NCI-H2196 treated with DMSO at 0.1 percent for 48 hours (cell line): ENCODE results near the gene ADGRF3.
"Not testable (repeated sequence)": the region's sequence is repeated elsewhere in the genome, so short reads cannot be mapped to it uniquely, and the experiment has no call there.

ENCODE experiments used
- DNase-seq: peaks from one replicate; lab custom pipeline; 2025; ENCODE audit not compliant: unreplicated experiment; lab: John Stamatoyannopoulos, UW

ADGRF3 gene

GRCh38 chr2:26318950-26319349 is 27.6 kb downstream of the ADGRF3 start:
- DNase-seq = no peak

DNA sequence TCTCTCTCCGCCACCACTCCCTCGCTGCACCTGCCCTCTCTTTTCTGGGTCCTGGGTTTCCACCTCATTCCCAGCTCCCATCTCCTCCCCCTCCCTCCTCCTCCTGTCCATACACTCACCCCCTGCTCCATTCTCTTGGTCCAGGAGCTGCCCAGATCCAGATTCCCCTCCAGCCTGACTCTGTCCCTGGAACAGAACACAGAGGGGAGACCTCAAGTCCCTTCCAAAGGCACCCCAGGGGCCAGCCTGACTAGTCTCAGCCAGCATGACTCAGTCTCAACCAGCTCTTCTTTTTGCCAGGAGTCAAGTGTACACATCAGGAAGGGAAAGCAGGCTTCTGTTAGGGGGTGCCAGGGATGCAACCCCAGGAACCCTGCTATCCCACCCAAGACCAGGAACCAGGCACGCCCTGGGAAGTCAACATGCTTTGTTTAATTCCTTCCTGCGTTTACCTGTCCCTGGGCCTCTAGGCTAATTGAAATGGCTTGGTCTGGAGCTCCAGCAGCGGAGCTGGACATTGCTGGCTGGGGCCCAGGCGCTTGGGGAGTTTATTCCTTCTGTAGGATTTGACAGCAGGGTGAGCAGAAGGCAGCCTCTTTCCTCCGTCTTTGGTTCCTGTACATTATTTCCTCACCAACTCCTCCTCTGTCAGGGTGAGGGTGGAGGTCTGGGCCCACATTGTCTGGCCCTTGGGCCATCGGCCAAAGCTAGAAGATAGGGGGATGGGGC is 29.0 kb downstream of the ADGRF3 start:
- DNase-seq = no peak

DNA sequence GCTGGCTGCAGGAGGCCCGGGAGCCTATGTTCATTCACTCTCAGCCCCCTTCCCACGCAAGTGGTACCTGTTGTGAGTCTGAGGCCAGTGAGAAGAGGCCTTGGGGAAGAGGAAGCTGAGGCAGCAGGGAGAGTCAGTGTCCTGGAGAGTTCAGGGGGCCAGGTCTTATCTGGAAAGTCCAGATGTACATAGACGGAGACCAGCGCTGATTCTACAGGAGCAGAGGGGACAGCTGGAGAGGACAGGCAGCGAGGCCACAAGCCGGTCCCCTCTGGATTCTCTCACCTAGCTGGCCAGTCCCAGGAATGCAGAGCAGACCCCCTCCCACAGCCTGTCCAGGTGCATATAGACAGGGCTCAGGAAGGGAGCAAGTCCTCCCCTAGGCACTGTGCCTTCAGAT is 29.7 kb downstream of the ADGRF3 start:
- no peak for DNase-seq

- no peak for DNase-seq
Measured at GRCh38 chr2:26316041-26316440, 30.5 kb downstream of the ADGRF3 start.

DNA sequence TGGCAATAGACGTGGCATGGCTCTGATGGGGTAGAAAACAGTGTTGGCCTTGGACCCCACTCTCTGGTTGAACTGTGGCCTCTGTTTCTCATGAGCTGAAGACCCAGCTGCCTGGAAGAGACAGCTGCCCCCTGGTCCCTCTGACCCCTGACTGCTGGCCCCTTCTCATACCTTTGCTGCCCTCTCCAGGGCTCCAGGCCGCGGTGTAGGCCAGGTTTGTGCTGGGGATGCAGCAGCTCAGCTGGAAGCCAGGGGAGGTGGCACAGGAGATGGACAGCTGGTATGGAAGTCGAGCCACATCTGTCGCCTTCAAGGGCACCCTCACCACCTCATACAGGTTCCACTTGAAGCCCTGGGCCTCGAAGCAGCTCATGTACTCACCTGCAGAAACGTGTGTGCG is 32.3 kb downstream of the ADGRF3 start:
- no peak for DNase-seq

DNA sequence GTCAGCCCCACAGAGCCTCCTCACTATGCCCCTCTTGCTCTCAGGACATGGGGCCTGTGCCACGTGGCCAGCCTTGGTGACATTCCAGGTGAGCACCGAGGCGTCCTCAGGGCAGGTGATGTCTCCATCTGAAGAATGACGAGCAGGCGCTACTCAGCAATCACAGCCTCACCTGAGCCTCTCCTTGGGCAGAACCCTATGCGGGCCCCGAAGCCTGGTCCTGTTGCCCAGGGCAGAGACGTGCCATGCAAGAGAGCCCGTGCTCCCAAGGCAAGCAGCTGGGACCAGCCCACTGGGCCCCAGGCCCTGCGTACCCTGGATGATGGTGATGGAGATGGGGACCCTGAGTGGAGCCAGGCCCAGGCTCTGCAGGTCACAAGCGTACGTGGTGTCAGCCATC is 33.1 kb downstream of the ADGRF3 start:
- DNase-seq = no peak

DNA sequence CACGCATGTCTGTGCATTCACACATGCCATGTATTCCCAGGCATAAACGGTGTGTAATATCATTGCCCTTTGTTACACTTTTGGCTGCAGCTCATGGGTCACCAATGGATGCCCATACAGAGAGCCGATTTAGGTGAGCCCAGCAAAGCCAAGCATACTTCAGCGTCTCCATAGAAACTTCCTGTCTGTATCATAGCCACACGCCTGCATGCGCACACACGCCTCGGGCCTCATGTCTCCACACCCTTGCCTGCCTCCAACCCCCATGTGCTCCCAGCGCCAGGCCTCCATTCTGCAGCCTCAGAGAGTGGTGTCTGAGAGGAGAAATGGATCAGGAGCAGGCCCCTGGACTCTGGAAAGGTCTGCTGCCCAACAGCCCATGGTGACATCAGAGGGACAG is 34.1 kb downstream of the ADGRF3 start:
- DNase-seq = no peak

- DNase-seq = no peak
Measured at GRCh38 chr2:26309921-26310320, 36.7 kb downstream of the ADGRF3 start.

DNA sequence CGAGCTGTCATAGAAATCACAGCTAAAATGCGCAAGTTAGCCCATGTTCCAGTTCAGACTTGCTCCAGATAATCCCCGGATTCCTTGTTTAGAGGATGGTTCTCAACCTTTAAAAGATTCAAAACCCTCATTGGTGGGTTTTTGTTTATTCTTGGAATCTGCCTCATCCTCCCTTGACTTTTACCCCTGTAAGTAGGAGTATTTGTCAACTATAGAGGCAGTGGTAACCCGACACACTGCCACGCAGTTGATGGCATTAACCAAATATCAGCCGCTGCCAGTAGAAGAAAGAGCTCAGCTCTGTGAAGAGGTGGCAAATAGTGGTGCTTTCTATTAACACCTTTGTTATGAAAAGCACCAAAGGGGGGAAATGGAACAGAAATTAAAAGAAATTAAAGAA is 41.0 kb downstream of the ADGRF3 start:
- DNase-seq = no peak

DNA sequence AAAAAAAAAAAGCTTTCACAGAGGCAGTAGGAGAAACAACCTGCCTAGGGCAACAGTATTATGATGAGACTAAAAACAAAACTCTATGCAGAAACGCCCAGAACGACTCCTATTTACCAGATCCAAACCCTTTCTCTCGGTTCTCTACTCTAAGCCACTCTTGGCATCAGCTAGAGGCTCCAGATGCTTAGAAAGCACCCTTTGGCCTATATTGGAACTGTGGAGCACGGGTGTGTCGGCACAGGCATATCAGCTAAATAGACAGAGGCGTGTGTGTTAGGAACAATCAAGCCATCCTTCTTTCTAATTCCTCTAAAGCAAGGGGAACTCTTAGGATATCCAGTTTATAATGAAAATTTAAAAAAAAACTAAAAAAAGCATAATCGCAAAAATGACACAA is 41.5 kb downstream of the ADGRF3 start:
- DNase-seq = not testable (repeated sequence)

GRCh38 chr2:26302846-26303245 is 43.7 kb downstream of the ADGRF3 start:
- no peak for DNase-seq

GRCh38 chr2:26300234-26300925 is 46.2 kb downstream of the ADGRF3 start:
- DNase-seq = no peak

DNA sequence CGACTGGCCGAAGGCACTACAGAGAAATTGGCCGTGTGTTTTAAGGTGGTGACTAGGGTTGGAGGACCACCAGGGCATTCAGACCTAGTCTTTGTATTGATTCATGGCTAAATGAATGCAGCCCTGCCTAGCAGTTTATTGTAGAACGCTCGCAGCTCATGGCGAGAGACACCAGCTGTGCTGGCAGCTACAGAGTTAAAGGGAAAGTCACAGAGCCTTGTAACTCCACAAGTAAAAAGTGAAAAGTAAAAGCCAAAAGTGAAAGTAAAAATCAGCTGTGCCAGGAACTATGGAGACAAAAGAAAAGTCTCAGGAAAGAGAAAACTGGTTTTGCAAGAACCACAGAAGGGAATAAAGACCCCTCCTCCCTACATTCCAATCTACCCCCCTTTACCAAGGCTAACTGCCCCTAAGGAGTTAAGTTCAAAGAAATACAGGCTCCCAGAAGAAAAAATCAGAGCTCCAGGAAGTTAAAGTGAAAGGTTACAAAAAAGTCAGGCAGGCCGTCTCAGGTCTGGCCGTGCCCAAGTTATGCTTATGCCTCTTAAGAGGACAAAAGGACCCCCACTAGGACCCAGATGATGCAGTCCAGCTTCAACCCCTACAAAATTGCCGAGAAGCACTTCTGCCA is 47.0 kb downstream of the ADGRF3 start:
- no peak for DNase-seq

- DNase-seq = no peak
Measured at GRCh38 chr2:26298638-26299393, 47.8 kb downstream of the ADGRF3 start.

DNA sequence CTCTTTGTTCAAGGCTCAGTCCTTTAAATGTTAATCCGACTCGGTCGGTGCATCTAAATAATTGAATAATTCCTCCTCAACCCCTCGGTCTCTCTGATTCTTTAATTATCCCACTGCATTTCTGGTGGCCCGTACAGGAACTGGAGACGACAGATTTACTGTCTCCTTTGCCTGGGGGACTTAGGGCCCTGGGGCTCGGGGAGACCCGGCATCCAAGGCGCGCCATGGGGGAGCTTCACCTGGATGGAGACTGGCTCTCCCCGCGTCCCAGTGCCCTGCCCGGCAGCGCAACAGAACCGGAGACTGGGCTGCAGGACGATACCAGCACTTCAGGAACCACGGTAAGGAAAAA is 48.3 kb downstream of the ADGRF3 start:
- no peak for DNase-seq

DNA sequence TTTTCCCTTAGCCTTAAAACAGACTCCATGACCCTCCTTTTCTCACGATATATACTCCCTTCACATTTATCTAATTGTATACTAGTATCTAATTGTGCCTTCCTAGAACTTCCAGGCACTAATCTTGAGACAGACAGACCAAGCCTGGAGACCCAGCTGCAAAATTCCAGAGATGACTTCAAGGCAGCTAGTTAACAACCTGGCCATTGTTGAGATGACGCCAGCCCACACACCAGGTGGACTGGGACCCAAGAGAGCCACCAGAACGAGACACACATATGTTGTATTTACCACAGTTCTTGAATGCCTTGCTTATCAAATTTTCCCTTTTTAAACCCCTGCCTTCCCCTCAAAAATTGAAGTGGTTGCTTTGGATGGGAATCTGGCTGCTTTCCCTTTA is 49.5 kb downstream of the ADGRF3 start:
- no peak for DNase-seq

GRCh38 chr2:26295511-26295910 is 51.1 kb downstream of the ADGRF3 start:
- no peak for DNase-seq

DNA sequence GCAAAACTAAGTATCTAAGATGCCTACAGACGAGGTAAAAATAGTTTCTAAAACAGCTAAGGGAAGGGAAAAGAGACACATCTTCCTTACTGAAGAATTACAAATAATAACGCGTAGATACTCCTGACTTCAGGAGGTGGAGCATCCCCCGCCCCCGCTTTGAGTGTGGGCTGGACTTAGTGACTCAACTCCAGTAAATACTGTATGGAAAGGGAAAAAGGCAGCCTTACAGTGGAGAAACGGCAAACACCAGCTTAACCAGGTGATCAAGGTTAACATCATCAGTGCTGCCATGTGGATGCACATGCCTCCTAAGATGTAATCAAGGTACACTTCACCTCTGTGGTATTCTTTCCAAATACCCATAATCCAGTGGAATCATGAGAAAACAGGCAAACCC is 53.9 kb downstream of the ADGRF3 start:
- DNase-seq = no peak

- no peak for DNase-seq
Measured at GRCh38 chr2:26290001-26290400, 56.6 kb downstream of the ADGRF3 start.

GRCh38 chr2:26285931-26286330 is 60.7 kb downstream of the ADGRF3 start:
- DNase-seq = no peak

GRCh38 chr2:26284132-26284531 is 62.5 kb downstream of the ADGRF3 start:
- no peak for DNase-seq

DNA sequence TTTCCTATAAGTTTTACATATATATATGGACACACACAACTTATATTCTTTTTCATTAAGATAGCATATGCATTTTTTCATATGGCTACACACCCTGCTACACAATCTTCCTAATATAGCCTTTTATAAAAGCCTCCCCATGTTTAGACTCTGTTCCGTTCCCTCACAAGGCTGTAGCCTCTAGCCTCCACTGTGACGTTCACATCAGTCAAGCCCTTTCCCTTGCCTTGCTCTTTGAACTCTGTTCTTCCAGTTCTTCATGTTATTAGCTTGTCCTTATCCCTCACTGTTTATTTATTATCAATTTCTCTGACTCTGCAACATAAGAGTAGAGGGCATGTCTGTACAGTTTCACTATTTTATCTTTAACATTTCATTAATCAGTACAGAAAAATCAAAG is 63.0 kb downstream of the ADGRF3 start:
- DNase-seq = no peak
